Stimulated activated CD4-positive, alpha-beta T cell treated with anti-CD3 and anti-CD28 coated beads, Interleukin-4, amount 100 ng/mL, for 1 hour (primary cell): Measurements from ENCODE around the gene PSMD12.

Experiments
- DNase-seq: peaks from one replicate; pipeline ENCODE4 v3.0.0-alpha.2; 2020

The PSMD12 gene

DNA sequence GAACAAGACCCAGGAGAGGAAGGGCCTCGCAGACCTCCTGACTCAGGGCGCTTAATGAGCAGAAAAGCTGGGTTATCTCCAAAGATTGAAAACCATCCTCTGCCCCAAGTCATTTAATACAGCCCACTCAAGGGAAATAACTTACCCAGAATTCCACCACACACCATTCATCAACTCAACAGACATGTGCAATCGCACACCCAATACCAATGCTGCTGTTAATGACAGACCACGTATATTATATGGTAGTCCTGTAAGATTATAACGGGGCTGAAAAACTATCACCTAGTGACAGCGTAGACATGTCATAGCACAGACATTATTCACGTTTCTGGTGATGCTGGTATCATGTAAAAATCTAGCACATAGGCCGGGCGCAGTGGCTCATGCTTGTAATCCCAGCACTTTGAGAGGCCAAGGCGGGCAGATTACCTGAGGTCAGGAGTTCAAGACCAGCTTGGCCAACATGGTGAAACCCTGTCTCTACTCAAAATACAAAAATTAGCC is 68.9 kb downstream of the PSMD12 start:
- DNase-seq, result no peak

DNA sequence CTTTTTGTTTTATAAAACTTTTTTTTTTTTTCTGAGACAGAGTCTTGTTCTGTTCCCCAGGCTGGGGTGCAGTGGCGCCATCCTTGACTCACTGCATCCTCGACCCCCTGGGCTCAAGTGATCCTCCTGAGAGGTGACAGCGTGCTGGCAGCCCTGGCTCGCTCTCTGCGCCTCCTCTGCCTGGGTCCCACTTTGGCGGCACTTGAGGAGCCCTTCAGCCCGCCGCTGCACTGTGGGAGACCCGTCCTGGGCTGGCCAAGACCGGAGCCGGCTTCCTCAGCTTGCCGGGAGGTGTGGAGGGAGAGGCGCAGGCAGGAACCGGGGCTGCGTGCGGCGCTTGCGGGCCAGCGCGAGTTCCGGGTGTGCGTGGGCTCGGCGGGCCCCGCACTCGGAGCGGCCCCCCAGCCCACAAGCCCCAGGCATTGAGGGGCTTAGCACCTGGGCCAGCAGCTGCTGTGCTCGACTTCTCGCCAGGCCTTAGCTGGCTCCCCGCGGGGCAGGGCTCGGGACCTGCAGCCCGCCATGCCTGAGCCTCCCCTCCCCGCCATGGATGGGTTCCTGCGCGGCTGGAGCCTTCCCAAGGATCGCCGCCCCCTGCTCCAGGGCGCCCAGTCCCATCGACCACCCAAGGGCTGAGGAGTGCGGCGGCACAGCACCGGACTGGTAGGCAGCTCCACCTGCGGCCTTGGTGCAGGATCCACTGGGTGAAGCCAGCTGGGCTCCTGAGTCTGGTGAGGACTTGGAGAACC is 71.8 kb downstream of the PSMD12 start:
- DNase-seq, result no peak

DNA sequence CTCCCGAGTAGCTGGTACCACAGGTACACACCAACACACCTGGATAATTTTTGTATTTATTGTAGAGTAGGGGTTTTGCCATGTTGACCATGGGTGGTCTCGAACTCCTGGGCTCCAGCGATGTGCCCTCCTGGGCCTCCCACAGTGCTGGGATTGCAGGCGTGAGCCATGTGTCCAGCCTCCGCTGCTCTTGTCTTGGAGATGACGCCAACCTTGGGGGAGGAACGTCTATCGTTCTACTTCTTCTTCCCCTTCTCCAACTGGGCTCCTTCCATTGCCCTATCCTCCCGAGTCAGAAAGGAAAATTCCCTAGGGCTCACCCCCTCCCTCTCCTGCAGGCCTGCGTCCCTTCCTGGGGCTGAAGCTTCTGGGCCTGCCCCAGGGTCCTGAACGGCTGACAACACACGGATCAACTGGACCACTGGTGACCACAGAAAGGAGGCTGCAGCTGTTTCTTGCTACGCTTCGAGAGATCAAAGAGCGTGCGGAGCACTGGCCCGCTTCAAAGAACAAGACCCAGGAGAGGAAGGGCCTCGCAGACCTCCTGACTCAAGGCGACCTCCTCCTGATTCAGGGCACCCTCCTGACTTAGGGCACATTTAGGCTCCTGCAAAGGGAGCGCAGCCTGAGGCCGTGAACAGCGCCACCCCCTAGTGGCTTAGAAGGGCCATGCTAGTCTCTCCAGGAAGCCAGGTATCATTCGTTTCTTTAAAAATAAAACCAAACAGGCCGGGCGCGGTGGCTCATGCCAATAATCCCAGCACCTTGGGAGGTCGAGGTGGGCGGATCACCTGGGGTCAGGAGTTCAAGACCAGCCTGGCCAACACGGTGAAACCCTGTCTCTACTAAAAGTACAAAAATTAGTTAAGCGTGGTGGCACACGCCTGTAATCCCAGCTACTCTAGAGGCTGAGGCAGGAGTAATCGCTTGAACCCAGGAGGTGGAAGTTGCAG is 72.8 kb downstream of the PSMD12 start:
- DNase-seq, result peak; percentile 62

DNA sequence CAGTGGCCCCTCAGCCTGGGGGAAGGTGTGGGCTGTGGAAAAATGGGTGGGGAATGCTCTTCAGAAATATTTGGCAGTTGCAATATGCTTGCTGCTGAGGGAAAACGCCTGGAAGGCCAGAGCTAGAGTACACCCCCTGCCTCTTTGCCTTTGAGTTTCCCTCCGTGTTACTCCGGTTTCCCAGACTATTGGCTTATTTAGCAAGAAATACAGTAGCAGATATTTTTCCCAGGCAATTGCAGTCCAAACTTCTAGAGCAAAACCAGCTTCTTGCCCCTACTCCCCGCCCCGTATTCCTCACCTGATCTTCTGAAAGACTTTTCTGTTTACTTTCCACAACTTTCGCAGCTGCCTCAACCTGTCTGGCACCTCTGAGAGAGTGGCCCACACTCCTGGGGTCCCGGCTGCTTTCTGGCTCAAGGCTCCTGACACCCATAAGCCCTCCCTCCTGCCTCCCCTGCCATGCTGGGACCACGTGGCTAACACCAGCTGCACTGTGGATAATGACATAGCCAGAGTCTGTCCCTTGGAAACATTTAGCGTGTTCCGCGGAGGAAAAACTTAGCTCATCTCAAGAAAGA is 75.6 kb downstream of the PSMD12 start:
- DNase-seq, result no peak

DNA sequence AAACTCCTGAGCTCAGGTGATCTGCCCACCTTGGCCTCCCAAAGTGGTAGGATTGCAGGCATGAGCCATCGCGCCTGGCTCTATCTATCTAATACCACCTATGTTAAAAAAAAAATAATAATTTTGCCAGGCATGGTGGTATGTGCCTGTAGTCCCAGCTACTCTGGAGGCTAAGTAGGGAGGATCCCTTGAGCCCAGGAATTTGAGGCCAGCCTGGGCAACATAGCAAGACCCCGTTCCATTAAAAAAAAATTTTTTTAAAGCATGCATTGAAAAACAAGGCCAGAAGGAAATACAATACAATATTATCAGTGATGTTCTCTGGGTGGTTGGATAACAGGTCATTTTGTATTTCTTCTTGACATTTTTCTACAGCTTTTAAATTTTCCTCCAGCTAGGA is 76.1 kb downstream of the PSMD12 start:
- DNase-seq, result no peak

DNA sequence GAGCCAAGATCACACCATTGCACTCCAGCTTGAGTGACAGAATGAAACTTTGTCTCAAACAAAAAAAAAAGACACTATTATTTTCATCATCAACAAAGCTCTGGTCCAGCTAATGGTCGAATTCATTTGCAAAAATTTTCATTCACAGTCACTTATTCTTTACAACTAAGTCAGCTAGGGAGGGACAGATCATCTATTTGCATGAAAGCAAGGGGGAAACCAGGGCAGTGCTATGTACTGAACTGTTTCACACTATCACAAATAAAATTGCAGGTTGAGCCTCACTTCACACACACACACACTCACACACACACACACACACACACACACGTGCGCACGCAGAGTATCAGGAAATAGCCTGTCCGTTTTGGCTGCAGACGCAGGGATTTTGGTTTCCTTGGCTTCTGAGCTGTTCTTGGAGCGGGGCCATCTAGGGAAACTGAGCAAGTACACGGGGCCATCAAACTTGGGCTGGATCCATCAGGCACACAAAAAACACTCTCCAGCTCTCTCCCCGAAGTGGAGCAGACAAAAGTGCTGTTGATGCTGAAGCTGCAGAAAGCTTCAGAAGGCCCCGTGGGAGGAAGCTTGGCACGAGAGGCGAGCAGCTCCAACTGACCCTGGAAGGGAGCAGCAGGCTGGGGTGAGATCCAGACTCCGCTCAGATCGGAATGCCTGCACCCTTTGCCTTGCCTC is 77.0 kb downstream of the PSMD12 start:
- no peak for DNase-seq
